ENCODE measurements around the gene SPECC1.
"Not testable (repeated sequence)": the region's sequence is repeated elsewhere in the genome, so short reads cannot be mapped to it uniquely, and the experiment has no call there.

DNA sequence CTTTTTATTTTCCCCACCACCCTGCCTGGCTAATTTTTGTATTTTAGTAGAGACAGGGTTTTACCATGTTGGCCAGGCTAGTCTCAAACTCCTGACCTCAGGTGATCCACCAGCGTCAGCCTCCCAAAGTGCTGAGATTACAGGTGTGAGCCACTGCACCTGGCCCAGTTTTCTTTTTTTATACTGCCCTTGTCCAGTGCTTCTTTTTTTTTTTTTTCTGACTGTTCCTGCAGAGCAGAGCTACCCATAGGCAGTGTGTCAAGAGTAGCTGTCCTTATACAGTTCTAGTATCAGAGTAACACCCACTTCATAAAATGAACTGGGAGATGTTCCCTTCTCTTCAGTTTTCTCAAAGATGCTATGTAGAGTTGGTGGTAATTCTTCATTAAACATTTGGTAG, 28.1 kb downstream of the SPECC1 start:
- TF ChIP-seq, protein P1, sequence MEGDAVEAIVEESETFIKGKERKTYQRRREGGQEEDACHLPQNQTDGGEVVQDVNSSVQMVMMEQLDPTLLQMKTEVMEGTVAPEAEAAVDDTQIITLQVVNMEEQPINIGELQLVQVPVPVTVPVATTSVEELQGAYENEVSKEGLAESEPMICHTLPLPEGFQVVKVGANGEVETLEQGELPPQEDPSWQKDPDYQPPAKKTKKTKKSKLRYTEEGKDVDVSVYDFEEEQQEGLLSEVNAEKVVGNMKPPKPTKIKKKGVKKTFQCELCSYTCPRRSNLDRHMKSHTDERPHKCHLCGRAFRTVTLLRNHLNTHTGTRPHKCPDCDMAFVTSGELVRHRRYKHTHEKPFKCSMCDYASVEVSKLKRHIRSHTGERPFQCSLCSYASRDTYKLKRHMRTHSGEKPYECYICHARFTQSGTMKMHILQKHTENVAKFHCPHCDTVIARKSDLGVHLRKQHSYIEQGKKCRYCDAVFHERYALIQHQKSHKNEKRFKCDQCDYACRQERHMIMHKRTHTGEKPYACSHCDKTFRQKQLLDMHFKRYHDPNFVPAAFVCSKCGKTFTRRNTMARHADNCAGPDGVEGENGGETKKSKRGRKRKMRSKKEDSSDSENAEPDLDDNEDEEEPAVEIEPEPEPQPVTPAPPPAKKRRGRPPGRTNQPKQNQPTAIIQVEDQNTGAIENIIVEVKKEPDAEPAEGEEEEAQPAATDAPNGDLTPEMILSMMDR (conservative IDR thresholded peaks at IDR 0.05; ENCODE audit: low read depth, low read length): not testable (repeated sequence)
- not testable (repeated sequence) for TF ChIP-seq EZH2 (IDR thresholded peaks at IDR 0.05; ENCODE audit: low read length, unreplicated experiment); EZH2phosphoT487 (IDR thresholded peaks at IDR 0.05; ENCODE audit: borderline replicate concordance, low read length)

All from PC-3 (cell line).